ENCODE results near the gene WIPF3.
"Not testable (repeated sequence)": the region's sequence is repeated elsewhere in the genome, so short reads cannot be mapped to it uniquely, and the experiment has no call there.

Gene WIPF3

DNA sequence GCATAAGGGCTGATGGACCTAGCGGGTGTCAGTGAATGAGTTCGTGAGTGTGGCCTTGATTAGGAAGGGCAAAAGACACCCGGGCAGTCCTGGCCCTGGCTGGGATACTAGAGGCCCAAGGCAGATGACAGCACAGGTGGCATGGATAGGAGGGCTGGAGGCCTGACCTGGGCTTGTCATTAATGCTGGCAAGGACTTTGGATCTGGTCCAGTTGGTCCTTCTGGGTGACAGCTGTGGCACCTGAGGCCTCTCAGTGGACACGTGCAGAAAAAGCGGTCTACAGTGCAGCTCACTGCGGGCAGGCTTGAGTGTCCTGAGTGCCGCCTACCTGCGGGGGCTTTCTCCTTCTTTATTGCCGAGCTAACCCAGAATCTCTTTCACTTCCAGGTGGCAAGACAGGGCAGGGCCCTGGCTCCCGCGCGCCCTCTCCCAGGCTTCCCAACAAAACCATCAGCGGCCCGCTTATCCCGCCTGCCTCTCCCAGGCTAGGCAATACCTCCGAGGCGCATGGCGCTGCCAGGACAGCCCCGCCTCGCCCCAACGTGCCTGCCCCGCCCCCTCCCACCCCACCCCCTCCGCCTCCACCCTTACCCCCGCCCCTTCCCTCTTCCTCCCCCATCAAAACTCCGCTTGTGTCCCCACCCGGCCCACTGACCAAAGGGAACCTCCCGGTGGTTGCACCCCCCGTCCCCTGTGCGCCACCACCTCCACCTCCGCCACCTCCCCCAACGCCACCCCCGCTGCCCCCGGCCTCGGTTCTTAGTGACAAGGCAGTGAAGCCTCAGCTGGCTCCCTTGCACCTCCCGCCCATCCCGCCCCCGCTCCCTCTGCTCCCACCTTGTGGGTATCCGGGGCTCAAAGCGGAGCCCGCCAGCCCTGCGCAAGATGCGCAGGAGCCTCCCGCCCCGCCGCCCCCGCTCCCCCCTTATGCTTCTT is 77.4 kb downstream of the WIPF3 start:
- DNase-seq: no peak

DNA sequence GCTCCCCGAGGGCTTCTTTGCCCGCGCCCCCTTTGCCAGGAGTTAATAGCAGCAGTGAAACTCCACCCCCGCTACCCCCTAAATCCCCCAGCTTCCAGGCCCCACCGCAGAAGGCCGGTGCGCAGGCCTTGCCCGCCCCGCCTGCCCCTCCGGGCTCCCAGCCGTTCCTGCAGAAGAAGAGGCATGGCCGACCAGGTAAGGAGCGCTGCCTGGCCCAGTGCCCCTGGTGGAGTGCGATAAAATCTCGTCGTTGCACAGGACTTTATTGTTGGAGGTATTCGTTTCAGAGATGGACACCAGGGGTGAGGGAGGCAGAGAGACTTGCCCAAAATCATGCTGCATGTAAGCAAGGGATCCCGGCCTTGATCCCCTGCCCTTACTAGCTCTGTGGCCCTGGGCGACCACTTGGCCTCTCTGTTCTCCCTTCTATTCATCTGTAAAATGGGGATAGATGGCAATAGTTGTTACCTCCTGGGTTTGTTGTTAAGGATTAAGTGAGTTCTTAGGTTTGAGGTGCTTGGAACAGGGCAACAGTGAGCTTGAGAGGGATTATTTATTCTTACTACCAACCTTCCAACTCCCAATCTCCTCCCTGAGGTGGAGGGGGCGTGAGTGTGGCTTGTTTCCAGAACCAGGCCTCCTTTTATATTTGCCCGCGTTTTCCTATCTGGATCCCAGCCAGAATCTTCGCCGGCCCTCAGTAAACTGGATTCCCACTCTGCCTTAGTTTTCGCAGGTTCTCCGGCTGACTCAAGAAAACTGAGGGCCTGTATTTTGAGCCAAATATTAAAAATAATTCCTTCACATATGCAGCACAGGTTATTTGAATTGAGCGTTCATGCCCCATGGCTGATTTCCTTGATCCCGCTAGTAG is 78.3 kb downstream of the WIPF3 start:
- no peak for DNase-seq

DNA sequence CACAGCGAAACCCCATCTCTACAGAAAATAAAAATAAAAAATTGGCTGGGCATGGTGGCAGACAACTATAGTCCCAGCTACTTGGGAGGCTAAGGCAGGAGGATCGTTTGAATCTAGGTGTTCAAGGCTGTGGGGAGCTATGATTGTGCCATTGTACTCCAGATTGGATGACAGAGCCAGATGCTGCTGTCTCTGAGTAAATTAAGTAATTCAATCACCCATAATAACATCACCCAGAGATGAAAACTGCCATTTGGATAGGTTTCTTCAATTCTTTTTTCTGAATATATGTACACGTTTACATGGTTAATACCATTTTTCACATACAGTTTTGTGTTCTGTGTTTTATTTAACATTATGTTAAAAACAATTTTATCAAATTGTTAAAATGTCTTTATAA is 79.3 kb downstream of the WIPF3 start:
- no peak for DNase-seq

DNA sequence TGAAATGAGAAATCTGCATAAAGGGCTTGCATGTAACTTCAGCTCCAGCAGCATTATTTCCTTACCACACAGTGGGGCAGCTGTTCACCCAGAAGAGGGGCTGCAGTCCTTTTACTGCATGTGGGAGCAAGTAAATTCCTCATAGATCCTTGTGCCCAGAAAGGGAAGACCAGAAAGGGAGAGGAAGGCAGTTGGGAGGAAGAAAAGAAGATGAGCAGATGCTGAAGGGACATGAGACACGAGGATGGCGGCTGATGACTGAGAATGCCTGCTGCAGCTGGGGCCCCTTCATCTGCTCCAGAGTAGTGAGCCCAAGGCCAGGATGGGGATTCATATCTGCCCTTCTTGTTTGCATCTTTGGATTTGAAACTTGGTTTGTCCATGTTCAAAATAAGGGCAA is 80.5 kb downstream of the WIPF3 start:
- DNase-seq: no peak

DNA sequence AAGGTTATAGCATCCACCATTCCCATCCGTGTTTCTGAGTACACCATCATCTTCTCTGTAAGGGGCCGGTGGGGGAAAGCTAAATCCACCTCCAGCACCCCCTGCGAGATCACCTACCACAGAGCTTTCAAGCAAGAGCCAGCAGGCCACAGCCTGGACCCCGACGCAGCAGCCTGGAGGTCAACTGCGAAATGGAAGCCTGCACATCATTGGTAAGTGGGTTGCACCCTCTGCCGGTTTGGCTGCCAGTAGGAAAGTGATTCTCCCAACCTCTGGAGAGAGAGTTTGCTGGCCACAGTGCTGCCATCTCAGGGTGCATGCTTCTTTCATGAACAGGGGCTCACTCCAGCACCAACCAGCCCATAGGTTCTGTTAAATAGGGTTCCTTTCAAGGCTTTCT is 81.7 kb downstream of the WIPF3 start:
- DNase-seq: no peak

DNA sequence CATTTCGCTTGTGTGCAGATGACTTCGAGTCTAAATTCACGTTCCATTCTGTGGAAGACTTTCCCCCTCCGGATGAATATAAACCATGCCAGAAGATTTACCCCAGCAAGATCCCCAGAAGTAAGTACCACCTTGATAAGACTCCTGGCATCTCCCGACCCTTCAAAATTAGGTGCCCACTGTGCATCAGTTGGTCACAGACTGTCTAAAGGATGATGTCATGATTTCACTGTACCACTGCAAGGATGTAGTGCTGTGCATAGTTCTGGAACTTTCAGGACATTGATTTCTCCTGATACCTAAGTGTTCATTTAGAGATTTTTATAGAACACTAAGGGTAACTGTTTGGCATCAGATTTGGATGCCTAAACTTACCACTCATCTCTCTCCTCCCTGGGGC is 83.0 kb downstream of the WIPF3 start:
- DNase-seq: no peak

DNA sequence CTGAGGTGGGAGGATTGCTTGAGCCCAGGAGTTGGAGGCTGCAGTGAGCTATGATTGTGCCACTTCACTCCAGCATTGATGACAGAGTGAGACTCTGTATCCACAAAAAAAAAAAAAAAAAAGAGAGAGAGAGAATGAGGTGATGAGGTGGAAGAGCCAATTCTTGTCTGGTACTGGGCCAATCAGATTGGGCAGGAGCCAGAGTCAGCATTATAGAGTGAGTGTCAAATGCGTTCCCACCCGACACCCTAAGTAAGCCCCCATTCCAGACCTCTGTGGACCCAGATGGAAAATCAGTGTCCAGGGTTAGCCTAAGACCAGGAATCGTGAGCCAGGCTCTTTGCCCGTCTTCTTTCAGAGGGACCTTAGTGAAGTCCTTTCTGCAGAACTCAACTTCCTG is 83.9 kb downstream of the WIPF3 start:
- DNase-seq: no peak

DNA sequence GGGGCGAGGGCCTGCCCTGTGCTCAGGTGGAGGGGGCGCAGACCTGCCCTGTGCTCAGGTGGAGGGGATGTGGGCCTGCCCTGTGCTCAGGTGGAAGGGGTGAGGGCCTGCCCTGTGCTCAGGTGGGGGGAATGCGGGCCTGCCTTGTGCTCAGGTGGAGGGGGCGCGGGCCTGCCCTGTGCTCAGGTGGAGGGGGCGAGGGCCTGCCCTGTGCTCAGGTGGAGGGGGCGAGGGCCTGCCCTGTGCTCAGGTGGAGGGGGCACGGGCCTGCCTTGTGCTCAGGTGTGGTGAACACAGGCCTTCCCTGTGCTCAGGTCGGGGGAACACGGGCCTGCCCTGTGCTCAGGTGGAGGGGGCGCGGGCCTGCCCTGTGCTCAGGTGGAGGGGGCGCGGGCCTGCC is 84.5 kb downstream of the WIPF3 start:
- not testable (repeated sequence) for DNase-seq

DNA sequence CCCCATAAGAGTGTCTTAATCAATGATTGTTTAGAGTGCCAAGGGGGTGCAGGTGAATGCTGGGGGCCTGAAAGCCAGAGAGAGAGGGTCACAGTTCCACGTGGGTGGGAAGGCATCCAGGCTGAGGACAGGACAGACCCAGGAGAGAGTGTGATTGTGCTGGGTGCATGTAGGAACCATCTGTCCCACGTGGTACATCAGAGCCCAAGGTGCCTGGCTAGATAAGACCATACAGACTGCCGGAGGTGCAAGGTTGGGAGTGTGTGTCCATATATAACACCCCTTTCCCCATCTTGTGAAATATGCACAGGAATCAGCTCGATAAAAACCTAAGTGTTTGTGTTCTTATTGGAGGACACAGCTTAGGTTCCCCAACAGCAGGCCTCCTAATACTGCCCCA is 85.5 kb downstream of the WIPF3 start:
- no peak for DNase-seq

DNA sequence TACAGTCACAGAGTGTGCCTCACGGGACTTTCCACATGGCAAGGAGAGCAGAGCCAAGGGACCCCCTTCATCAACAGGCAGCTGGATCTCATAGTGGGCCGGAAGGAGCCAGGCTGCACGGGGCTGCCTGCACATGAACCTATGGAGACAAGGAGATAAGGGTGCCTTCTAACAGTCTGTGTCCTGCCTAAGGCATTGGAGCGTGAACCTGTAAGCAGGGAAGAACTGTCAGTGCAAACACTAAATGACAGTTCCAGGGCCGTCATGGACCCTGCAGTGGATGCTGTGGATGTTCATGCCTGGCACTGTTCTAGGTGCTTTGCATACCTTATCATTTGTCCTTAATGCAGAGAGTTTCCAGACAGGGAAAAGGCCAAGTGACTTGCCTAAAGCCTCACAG is 85.9 kb downstream of the WIPF3 start:
- no peak for DNase-seq

DNA sequence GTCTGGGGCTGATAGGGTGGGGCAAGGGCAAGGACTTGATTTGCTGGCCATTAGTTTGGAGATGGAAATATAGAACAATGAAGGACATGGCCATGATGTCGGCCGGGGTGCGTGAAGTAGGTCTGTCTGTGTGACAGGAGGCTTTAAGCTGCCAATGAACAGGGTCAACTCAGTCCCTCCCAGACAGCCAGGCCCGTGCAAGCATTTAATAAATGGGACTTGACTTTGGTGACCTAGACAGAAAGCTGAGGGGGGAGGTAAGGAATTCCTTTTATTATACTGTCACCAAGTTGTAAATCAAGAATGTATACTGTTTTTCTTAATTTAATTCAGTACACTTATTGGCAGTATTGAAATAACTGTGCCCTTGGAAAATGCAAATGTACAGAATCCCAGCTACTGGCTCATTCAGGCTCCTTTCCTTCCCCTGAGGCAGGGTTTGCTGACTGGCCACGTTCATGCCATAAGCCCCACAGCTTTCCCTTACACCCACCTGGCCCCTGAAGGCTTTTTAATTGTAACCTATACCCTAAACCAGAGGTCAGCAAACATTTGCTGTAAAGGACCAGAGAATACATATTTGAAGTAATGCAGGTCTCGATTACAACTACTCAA is 87.2 kb downstream of the WIPF3 start:
- DNase-seq: no peak

DNA sequence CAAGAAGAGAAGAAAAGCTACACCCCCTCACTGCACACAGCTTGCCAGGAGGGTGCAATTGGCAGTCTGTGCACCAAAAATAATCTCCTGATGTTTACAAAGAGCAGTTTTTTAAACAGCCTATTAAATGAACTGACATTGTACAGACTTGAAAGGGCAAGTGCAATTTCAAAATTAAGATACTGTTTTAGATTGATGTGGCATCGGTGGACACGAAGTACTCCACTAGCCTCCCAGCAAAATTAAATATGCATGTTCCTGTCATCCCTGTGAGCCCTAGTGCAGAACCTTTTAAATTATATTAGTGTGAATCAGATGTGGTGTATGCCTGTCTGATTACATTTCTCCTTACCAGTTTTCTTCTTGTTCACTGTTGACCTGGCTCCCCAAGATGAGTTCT is 87.9 kb downstream of the WIPF3 start:
- DNase-seq: no peak

DNA sequence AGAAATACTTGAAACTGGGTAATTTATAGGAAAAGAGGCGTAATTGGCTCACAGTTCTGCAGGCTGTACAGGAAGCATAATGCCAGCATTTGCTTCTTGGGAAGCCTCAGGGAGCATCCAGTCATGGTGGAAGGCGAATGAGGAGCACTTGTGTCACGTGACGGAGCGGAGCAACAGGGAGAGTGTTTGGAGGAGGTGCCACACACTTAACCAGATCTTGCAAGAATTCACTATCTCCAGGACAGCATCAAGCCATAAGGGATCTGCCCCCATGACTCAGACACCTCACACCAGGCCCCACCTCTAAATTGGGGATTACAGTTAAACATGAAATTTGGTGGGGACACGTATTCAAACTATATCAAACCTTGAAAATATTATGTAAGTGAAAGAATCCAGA is 89.3 kb downstream of the WIPF3 start:
- DNase-seq: no peak

DNA sequence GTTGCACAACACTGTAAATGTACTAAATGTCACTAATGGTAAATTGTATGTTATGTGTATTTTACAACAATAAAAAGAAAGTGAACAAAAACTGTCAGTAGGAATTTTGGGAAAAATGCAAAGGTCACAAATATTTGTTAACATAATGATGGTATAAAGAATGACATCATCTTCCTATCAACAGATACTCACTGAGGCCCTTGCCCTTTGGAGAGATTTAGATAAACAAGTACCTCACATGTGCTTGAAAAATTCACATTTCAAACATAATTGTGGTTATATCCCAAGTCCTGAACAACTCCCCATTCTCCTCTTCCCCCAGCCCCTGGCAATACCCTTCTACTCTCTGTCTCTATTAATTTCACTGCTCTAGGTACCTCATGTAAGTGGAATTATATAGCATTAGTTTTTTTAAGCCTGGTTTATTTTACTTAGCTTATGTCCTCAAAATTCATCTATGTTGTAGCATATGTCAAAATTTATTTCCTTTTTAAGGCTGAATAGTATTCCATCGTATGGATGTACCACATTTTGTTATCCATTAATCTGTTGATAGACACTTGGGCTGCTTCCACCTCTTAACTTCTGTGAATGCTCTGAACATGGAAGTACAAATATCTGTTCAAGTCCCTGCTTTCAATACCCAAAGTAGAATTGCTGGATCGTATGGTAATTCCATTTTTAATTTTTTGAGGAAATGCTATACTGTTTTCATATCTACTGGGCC is 90.5 kb downstream of the WIPF3 start:
- DNase-seq: no peak

DNA sequence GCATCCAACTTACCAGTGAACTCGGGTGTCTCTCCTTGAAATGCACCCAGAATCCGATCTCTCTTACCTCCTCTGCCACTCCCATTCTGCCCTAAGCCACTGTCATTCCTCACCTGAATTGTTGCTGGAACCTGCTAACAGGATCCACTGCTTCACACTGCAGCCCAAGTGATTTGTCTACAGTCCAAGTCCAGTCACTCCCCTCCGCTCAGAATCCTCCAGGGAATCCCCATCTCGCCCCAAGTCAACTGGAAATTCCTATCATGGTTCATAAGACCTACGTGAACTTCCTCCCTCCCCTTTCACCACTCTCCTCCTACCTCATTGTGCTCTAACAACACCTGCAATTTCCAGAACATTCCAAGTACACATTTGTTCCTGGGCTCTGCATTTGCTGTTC is 92.0 kb downstream of the WIPF3 start:
- no peak for DNase-seq

DNA sequence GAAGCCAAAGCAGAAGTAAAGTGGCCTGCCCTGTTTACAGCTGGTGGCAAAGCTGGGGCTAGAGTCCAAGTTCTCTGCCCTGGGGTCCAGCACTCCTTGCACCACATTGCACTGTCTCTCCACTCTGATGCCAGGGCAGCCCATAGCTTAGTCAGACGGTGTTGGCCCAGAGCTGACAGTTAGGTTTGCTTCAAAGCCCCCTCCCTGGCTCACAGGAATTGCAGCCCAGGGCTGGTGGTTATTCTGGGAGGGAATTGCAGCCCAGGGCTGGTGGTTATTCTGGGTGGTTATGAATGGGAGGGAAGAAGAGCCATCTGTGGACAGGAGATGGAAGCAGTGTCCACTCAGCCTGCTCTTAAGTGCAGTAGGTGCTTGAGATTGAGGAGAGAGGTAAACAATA is 94.4 kb downstream of the WIPF3 start:
- DNase-seq: no peak

DNA sequence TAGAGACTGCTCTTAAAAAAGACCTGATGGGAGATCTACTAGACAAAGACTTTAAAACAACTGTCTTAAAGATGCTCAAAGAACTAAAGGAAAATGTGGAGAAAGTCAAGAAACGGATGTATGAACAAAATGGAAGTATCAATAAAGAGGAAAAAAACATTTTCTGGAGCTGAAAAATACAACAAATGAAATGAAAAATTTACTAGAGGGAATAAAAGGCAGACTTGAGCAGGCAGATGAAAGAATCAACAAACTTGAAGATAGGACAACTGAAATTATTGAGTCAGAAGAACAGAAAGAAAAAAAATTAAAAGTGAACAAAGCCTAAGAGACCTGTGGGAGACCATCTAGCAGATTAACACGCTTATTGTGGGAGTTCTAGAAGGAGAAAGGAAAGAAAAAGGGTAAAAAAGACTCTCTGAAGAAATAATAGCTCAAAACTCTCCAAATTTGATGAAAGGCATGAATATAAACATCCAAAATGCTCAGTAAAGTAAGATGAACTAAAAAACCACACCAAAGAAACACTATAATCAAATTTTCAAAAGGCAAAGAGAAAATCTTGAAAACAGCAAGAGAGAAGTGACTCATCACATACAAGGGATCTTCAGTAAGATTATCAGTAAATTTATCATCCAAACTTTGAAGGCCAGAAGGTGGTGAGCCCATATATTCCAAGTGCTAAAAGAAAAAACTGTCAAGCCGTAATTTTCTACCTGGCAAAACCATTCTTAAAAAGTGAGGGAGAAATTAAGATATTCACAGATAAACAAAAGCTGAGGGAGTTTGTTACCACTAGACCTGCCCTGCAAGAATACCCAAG is 100.1 kb downstream of the WIPF3 start:
- no peak for DNase-seq

DNA sequence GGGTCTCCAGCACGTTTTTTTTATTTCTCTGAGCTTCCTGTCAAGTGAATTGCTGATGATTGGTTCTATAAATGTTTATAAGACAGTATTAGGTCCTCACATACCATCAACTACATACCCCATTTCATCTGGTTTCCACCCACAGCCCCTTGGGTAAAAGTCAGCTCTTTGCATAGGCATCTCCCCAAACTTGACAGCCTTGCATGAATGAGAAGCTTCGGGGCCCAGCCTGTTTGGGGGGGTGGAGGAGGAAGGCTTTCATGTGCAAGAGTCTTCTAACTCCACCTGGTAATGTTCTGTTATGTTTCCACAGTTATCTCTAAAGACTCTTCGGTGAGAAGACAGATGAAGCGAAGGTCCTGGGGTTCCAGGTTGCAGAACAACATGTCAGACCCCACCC is 107.9 kb downstream of the WIPF3 start:
- no peak for DNase-seq

DNA sequence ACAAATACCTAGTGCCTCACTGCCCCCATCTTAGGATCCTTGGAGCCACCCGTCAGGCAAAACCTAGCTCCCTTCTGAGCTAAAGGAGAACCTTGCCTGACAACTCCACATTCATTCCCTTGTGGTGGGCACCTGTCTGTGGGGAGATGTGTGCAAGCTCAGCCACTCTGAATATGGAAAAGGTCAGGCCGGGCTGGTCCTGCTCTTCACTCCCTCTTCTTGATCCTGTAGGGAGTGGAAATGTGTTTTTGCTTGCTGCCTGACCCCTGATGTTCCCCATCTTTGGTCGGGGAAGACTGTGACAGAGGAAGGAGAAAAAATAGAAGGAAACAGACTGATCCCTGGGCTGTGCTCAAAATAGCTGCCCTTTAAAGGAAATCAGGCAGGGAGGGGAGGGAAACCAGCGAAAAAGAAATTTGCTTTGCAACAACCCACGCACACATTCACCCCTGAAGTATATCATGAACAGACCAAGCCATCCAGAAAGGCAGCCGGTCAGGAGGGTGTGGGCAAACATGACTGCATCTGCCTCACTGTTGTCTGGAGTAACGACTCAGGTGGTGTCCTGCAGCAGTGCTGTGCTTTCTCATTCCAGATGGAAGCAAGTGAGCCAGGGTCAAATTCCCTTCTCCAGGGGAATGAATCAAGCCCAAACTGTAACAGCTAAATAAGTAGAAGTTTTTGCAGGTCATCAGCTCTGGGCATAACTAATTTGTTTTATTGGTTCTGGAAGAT is 109.3 kb downstream of the WIPF3 start:
- DNase-seq: no peak

DNA sequence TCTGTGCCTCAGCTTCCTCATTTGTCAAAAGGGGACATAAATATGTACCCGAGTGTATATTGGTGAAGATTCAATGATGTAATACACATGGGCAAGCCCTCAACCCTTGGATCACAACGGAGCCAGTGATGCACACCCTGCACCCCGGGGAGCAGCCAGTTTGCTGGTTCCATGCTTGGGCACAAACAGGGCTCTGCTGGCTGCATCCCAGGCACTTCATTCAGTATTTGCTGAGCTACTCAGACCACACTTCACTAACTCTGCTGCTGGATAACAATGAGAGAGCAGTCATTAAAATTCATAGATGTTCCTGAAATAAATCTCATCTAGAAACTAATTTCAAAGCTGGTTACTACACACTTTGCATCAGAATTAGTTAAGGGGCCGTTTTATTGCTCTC is 111.3 kb downstream of the WIPF3 start:
- DNase-seq: no peak

DNA sequence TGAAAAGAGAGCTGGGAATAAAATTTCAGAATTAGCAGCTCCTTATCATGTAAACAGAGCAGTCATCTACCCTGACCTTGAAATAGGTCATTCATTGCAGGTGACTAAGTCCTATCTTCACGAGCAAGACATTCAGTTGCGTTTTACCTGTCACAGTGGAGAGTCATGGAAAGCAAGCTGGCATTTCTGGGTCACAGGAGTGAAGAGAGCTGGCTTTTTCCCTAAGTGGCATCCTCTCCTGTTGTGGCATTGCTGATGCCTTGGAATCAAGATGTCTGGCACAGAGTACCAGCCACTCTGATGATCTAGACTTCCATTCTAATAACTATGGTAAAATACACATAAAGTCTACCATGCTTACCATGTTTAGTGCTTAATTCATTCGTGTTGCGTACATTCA is 112.5 kb downstream of the WIPF3 start:
- no peak for DNase-seq

Data from amniotic stem cell (primary cell).